GM11168 (cell line): Measurements from ENCODE around the gene ATL3.
"Not testable (repeated sequence)": the region's sequence is repeated elsewhere in the genome, so short reads cannot be mapped to it uniquely, and the experiment has no call there.

Source experiments
- in situ Hi-C: fragments of 300-500 bp; cut with MboI; formaldehyde crosslinking; loops from one replicate; pipeline ENCODE4 v1.12.0; 2022; ENCODE audit warnings: low sequenced_read_pairs; ENCODE audit not compliant: unreplicated experiment

The ATL3 gene

GRCh38 chr11:63598556-63598955, 72.6 kb downstream of the ATL3 start:
- in situ Hi-C loops: no loop called here

GRCh38 chr11:63595296-63595695, 75.9 kb downstream of the ATL3 start:
- in situ Hi-C loops: no loop called here

DNA sequence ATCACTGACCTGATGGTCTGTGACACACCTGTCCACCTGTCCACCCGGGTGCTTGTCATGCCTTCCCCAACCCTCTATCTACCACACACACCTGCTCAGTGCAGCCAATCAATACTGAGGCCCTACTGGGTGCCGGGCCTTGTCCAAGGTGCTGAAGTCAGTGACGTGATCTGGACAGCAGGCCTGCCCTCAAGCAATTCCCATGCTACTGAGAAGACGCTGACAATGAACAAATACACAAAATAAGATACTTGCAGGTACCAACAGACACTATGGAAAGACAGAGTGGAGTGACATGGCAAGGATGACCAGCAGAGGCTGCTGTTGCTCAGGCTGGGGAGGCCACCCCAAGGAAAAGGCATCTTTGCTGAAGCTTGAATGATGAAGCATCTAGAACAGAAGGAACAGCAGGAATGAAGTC, 78.2 kb downstream of the ATL3 start:
- in situ Hi-C loops: no loop called here

DNA sequence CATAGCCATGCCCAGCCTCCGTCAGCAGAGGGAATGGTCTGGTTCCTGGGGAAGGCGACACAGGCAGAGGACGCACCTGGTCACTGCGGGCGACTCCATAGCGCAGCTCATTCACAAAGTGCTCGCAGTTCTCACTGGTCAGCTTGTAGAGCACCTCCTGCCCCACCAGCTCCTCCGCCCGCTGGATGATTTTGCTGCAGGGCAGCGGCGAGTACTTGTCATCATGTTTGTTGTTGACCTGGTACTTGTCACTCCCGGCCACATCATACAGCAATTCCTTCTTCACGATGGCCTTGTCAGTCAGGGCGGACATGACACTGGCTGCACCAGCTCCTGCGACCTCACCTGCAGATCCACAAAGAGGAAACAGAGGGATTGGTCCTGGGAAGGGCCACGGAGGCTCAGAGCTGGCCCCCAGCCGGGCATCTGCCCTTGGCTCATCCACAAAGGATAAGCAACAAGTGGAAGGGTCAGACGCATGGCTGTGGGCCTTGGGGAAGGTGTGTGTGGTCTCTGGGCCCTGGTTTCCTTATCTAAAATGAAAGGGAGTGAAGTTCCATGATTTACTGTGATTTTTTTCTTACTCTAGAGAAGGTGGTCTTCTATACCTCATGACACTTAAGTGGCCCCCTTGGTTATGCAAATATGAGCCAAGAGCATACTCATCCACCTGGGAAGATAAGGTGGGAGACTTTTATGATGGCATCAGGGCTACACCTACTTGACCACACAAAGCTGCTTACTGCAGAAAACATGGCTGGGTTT, 81.0 kb downstream of the ATL3 start:
- in situ Hi-C loops: no loop called here

DNA sequence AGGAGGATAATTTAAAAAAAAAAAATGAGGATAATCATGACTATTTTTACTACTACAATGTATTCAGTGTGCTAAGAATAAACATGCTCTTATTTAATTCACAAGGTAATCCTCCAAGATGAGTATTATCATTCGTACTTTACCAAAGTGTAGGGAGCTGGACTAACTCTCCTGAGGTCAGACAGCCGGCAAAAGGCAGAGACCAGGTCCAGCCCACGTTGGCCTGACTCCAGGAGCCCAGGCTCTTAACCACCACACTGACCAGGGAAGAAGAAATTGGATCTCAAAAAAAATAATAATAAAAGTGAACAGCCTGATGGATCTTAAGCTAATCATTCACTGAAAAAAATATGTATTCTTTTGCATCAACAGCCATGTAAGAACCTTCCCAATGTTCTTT, 82.2 kb downstream of the ATL3 start:
- in situ Hi-C loops: no loop called here

- in situ Hi-C loops: no loop called here
These were observed 84.6 kb downstream of the ATL3 start for GRCh38 chr11:63586451-63587166.

- in situ Hi-C loops: no loop called here
These were observed 87.9 kb downstream of the ATL3 start for GRCh38 chr11:63583357-63583677.

- in situ Hi-C loops: not testable (repeated sequence)
These were observed 90.0 kb downstream of the ATL3 start for GRCh38 chr11:63581224-63581623.

- in situ Hi-C loops: not testable (repeated sequence)
These were observed 92.3 kb downstream of the ATL3 start for GRCh38 chr11:63578882-63579281.

DNA sequence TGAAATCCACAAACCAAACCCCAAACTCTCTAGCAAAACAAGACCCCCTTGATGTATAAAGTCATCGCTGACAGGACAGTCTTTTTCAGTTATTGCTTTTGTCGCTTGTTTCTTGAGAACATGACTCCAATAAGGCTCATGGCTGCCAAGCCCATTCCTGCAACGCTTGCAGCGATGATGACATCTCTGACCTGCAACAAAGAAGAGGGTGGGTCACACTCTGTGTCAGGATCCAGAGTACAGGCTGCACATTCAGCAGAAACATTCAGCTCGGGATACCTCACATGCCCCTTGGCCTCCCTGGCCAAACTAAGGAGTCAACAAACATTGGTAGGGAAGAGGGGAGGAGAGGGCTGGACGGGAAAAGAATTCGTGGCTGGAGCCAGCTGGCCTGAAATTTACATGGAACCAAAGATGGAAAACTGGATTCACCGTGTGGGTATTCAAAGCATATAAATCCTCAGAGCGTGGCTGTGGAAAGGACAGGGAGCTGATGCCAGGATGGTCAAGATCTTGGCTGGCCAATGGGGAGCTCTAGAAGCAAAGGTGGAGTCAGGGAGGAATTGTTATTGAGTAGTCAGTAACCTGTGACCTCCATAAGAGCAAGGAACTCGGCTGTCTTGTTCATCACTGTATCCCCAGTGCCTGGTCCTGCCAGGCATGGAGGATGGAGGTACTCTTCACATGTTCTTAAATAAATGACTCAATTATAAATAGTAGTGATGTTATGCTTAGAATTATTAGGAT, 96.1 kb downstream of the ATL3 start:
- in situ Hi-C loops: no loop called here
